GM19035 (cell line): ENCODE results near the gene KRTDAP.

ENCODE experiments used
- ATAC-seq: cut with Tn5 transposase; IDR thresholded peaks from one replicate; pipeline ENCODE4 v1.9.1; 2021; ENCODE audit not compliant: unreplicated experiment

KRTDAP gene

GRCh38 chr19:35513628-35514281, 23.5 kb upstream of the KRTDAP start, which contains the start of gene DMKN:
TSS of gene DMKN (minus strand) at chr19:35513649. CDS start at chr19:35513475, 174 bp downstream.
- no peak for ATAC-seq

GRCh38 chr19:35512831-35513627, 22.8 kb upstream of the KRTDAP start:
- no peak for ATAC-seq

GRCh38 chr19:35511337-35511736, 21.1 kb upstream of the KRTDAP start:
- ATAC-seq, result no peak

- ATAC-seq, result no peak
Observed at GRCh38 chr19:35510626-35510964, 20.3 kb upstream of the KRTDAP start.

GRCh38 chr19:35509861-35510625, 19.8 kb upstream of the KRTDAP start:
- ATAC-seq, result no peak

GRCh38 chr19:35509018-35509652, 18.9 kb upstream of the KRTDAP start:
- no peak for ATAC-seq

- no peak for ATAC-seq
Observed at GRCh38 chr19:35508129-35508528, 17.9 kb upstream of the KRTDAP start.

- ATAC-seq, result no peak
Observed at GRCh38 chr19:35507561-35507960, 17.3 kb upstream of the KRTDAP start.

- ATAC-seq, result no peak
Observed at GRCh38 chr19:35506011-35506410, 15.7 kb upstream of the KRTDAP start.

- ATAC-seq, result no peak
Observed at GRCh38 chr19:35502751-35503150, 12.5 kb upstream of the KRTDAP start.

GRCh38 chr19:35501684-35502083, 11.4 kb upstream of the KRTDAP start:
- ATAC-seq, result no peak

- ATAC-seq, result no peak
Observed at GRCh38 chr19:35500611-35501010, 10.3 kb upstream of the KRTDAP start.

GRCh38 chr19:35498984-35499527, 8.8 kb upstream of the KRTDAP start:
- no peak for ATAC-seq

- ATAC-seq, result no peak
Observed at GRCh38 chr19:35498220-35498619, 8.0 kb upstream of the KRTDAP start.

- no peak for ATAC-seq
Observed at GRCh38 chr19:35497406-35497805, 7.1 kb upstream of the KRTDAP start.

GRCh38 chr19:35495107-35496064, 5.1 kb upstream of the KRTDAP start:
- no peak for ATAC-seq

GRCh38 chr19:35493971-35494370, 3.7 kb upstream of the KRTDAP start:
- ATAC-seq, result no peak

GRCh38 chr19:35491836-35492360, 1.6 kb upstream of the KRTDAP start:
- ATAC-seq, result no peak

GRCh38 chr19:35488677-35489076, 1.6 kb downstream of the KRTDAP start:
- ATAC-seq, result no peak
